Panc1 (cell line): Measurements from ENCODE around the gene SELENOI.
"Not testable (repeated sequence)": the region's sequence is repeated elsewhere in the genome, so short reads cannot be mapped to it uniquely, and the experiment has no call there.

Experiments used
- CTCF ChIP-seq: fragments of 450-650 bp; IDR thresholded peaks from 2 replicates; pipeline ENCODE4 v1.5.1; 2017; ENCODE audit warnings: mild to moderate bottlenecking
- POLR2AphosphoS5 ChIP-seq: IDR thresholded peaks from 2 replicates; pipeline ENCODE4 v1.6.1; 2012; ENCODE audit warnings: mild to moderate bottlenecking, low read depth, low read length, moderate library complexity
- TCF7L2 ChIP-seq: IDR thresholded peaks from 2 replicates; pipeline ENCODE4 v1.6.1; 2011; ENCODE audit warnings: mild to moderate bottlenecking, low read depth, low read length, inconsistent platforms

- TF ChIP-seq CTCF, TCF7L2, POLR2AphosphoS5: not testable (repeated sequence)
These were observed 8.5 kb downstream of the SELENOI start for GRCh38 chr2:26354469-26354868.
